Retinal pigment epithelial cell (primary cell): ENCODE measurements around the gene VAV2.

Experiments
- DNase-seq: peaks from one replicate; pipeline ENCODE4 v3.0.0-alpha.2; 2010; ENCODE audit warnings: low read depth
- H3K4me3 ChIP-seq: 2 replicates; pipeline ENCODE4 v1.5.1; 2011; ENCODE audit warnings: mild to moderate bottlenecking, low read length, control low read depth, moderate library complexity
- TF ChIP-seq, protein P1 (sequence below): conservative IDR thresholded peaks from 2 replicates; pipeline ENCODE4 v1.5.1; 2011; ENCODE audit warnings: low read depth, low read length, control low read depth, inconsistent platforms

Gene VAV2

DNA sequence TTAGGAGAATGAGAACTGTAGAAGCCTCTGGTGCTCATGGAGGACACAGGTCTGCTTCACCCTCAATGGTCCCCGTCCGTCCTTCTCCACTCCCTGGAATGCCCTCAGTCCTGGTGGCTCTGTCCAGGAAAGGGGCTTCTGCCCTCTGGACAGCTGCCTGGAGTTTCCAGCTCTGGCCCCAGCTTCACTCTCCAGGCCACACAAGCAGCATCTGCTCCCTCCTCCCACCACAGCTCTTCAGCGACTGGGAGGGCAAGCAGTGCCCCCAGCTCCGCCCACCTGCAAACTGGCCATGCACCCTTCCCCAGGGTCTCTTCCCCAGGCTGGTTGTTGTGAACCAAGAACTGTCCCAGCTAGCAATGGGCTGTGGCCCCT lies 258.7 kb downstream of the VAV2 start:
- no peak overlapping the region for H3K4me3 ChIP-seq
- DNase-seq = no peak
- TF ChIP-seq, protein P1, sequence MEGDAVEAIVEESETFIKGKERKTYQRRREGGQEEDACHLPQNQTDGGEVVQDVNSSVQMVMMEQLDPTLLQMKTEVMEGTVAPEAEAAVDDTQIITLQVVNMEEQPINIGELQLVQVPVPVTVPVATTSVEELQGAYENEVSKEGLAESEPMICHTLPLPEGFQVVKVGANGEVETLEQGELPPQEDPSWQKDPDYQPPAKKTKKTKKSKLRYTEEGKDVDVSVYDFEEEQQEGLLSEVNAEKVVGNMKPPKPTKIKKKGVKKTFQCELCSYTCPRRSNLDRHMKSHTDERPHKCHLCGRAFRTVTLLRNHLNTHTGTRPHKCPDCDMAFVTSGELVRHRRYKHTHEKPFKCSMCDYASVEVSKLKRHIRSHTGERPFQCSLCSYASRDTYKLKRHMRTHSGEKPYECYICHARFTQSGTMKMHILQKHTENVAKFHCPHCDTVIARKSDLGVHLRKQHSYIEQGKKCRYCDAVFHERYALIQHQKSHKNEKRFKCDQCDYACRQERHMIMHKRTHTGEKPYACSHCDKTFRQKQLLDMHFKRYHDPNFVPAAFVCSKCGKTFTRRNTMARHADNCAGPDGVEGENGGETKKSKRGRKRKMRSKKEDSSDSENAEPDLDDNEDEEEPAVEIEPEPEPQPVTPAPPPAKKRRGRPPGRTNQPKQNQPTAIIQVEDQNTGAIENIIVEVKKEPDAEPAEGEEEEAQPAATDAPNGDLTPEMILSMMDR = no peak

DNA sequence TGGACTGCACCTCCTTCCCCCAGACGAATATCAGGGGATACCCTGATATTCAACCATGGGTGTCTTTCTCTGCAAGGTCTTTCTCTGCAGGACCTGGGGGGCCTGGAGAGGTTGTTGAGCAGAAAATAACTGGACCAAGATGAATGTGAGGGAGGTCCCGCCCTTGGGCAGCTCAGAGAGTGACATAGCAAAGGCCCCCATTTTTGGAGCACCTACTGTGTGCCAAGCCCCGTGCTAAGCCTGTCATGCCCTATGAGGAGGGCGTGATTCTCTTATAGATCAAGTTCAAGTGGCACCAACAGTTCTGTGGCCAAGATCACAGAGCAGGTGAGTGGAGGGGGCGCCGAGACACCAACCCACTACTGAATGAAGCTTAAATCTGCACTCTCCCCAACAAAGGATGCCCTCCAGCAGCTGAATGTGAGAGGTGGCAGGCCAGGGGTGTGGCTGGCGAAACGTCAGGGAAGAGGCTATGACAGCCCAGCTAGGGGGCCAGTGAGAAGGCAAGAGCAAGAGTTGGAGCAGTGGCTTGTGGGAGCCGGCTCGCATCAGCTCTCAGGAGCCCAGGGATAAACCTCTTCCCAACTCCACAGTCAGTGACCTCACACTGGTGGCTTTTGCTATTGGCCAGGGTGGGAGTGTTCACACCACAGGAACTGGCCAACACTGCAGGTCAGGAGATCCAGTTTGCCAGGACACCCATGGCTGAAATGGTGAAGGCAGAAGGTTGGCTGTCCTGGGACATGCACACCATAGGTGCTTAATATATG lies 259.3 kb downstream of the VAV2 start:
- no peak overlapping the region for H3K4me3 ChIP-seq
- no peak for DNase-seq
- TF ChIP-seq, protein P1 = no peak

DNA sequence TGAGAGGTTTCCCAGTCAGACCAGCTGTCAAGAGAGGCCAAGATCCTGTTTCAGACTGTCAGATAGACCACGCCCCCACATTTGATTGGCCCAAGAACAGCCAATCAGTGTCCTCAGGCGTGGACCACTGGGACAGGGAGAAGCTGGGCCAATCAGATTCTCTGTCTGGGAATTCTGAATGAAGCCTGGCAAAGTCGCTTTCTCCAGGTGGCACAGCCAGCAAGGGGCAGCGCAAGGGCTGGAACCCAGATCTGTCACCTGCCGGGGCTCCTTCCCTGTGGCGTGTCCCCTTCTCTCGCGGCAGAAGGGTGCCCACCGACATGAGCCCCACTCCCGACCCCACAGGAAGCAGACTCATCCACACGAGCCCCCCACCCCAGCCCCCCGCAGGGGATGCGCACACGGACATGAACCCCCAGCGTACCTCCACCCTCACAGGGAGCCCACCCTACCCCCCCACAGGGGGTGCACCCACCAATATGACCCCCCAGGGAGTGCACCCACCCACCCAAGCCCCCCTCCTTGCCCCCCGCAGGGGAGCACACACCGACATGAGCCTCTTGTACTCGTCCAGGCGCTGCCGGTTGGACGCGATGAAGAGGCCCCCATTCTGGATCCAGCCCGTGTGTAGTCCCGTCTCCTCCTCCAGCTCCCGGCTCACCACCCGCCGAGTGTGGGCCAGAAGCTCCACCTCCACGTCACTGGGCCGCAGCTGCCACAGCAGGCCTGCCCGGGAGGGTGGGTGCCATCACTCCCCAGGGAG lies 260.1 kb downstream of the VAV2 start:
- TF ChIP-seq, protein P1 = no peak
- no peak for DNase-seq
- H3K4me3 ChIP-seq = no peak overlapping the region

DNA sequence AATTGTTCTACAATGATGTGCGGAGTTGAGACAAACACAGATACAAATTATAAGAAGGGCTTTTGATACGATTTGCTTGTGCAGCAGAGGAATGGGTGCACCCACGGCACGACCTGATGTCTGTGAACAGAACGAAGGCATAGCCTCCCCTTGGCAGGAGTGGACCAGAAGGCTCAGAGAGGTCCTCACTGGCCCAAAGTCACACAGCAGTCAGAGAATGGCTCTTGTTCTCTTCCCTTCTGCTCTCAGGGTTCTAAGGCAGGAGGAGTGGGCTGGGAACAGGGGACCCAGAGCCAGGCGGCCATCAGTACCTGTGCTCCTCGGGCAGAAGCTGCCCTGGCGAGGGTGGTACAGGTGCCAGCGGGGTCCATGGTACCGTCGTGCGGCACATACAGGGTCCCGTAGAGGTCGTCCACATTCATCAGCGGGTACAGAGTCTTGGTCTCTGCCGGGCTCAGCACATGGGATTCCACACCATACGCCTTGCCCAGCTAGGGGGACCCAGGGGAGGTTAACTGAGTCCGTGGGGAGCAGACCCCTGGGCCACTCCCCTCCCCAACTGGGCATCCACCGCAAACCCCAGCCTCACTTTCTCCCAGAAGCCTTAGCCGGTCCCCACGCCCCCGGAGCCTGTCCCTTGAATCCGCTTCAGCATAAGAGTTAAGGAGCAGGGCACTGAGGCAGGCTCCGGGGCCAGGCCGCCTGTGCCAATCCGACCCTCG lies 261.0 kb downstream of the VAV2 start:
- TF ChIP-seq, protein P1 = no peak
- H3K4me3 ChIP-seq = no peak overlapping the region
- DNase-seq = no peak

DNA sequence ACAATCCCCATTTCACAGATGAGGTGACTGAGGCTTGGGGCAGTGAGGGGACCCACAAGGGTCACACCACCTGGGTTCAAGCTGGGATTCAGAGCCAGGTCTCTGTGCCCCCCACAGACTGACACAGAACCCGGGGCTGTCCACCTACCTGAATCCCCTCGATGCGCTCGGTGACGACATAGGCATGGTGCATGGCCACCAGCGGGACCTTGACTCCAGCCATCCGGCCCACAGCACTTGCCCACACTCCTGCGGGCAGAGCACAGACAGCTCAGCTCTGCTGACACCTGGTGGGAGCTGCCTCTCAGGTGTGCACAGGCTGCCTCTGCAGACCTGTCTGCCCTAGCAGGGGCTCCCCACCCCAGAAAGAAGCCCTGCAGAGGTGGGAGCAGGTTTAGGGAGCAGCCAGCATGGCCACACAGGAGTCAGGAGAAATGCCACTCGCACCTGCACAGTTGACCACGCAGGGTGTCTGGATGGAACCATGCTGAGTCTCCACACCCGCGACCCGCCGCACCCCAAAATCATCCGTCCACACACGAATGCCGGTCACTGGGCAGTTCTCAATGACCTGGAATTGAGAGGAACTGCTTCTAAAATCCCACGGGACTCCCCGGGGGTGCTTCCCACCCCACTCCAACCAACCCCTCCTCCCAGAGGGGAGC lies 262.4 kb downstream of the VAV2 start:
- no peak for DNase-seq
- TF ChIP-seq, protein P1 = no peak
- H3K4me3 ChIP-seq = no peak overlapping the region

DNA sequence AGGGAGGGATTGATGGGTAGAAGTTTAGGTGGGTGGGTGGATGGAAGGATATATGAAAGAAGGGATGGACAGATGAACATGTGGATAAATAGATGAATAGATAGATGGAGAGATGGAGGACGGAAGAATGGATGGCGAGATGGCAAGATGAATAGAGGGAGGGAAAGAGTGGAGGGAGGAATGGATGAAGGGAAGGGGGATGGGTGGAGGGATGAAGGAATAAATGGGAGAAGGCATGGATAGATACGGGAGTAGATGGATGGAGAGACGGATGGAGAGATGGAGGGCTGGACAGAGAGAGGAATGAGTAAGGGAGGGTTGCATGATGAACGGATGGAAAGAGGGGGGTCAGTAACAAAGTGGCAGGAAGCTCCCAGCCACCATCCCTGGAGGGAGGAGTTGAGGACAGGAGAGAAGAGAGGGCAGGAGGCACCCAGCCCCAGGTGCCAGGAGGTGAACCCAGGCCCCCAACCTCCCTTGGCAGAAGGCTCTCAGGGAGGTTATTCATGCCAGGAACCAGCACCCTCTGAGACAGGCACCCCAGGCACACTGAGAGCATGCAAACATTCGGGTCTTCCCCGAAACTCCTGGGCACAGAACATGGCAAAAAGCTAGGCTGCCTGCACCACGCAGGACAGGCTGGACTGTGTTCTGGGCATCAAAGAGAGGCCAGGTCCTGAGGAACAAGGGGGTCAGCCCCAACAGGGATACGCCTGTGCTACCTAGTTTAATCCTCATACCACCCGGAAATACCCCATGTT lies 263.1 kb downstream of the VAV2 start:
- TF ChIP-seq, protein P1 = no peak
- no peak for DNase-seq
- no peak overlapping the region for H3K4me3 ChIP-seq
